HG02678 (cell line): Measurements from ENCODE around the gene SLC22A31.
"Not testable (repeated sequence)": the region's sequence is repeated elsewhere in the genome, so short reads cannot be mapped to it uniquely, and the experiment has no call there.

Experiments used
- ATAC-seq: cut with Tn5 transposase; IDR thresholded peaks from one replicate; pipeline ENCODE4 v1.9.1; 2021; ENCODE audit warnings: mild to moderate bottlenecking, moderate library complexity; ENCODE audit not compliant: unreplicated experiment

SLC22A31 gene

GRCh38 chr16:89167425-89167941 is 32.9 kb downstream of the SLC22A31 start:
- ATAC-seq, result no peak

- ATAC-seq, result no peak
Measured at GRCh38 chr16:89166696-89167424, 33.5 kb downstream of the SLC22A31 start.

DNA sequence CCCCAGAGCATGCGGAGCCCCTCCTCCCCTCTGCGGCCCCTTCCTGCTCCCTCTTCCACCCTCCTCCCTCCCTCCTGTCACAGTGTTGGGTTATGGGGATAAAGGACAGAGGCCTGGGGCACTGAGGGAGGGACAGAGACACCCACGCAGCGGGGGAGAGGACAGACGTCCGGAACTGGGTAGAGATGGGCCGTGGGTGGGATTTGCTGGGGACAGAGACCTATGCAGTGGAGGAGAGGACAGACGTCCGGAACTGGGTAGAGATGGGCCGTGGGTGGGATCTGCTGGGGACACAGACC is 34.7 kb downstream of the SLC22A31 start:
- ATAC-seq, result not testable (repeated sequence)

DNA sequence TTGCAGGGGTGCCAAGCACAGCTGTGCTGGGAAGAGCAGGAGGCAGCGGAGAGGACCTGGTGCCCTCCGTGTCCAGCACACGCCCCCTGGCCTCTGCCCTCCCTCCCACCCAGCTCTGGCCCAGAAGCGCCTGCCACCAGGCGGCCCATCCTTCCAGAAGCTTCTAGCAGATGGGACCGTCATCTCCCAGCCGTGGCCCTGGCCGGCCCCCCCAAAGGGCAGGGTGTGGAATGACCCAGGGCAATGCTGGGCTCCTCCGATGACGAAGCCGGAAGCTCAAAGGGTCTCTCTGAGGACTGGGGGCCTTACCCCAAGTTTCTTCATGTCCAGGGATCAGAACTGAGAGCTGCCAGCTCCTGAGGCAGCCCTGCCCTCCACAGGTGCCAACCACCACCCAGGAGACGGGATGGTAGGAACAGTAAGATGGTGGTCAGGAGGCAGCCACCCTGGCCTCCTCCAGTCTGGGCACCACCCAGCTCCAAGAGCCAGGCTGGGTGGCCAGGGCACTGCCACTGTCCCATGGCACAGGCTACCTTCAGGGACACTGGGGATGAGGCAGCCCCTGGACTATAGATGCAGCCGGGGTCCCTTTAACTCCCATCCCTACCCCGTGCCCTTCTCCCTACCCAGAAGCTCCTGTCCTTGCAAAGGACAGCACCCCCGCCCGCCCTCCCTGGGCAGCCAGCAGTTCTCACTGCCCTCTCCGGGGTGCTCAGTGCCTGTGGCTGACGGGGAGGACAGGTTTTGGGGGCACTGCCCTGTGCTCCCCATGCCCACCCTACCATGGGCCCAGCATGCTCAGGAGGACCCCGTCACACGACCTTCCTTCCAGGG is 35.3 kb downstream of the SLC22A31 start:
- ATAC-seq, result no peak

DNA sequence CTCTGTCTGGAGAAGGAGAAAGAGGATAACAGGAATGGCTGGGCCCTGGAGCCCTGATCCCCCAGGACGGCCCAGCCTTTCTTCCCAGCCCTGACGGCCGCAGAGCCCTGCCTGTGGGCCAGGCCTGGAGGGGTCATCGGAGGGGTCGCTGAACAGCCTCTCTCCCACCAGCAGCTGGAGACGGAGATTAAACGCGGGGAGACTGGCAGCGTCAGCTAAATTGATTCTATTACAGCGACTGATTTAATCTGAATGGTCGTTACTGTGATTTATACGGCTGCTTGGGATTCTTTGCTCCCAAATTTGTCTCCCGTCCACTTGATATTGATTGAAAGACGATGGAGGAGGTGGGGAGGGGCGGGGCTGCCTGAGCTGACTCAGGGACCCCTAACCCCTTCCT is 35.9 kb downstream of the SLC22A31 start:
- no peak for ATAC-seq

DNA sequence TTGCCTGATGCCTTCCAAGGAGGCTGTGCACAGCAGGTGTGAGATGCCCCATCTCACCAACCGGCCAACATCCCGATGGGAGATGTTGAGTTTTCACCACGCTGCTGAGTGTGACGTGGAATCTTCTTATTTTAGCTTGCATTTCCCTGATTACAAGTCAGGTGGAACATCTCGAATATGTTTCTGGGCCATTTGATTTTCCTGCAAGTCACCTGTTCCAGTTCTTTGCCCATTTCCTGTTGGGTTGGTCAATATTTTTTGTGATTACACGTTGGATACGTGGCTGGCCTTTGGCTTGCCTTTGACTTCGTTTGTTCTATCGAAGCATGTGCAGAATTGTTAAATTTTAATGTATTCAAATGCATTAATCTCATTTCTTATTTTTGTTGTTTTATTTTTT is 37.0 kb downstream of the SLC22A31 start:
- ATAC-seq, result no peak

GRCh38 chr16:89161763-89162713 is 38.3 kb downstream of the SLC22A31 start:
- no peak for ATAC-seq

- no peak for ATAC-seq
Measured at GRCh38 chr16:89160977-89161701, 39.2 kb downstream of the SLC22A31 start.

- no peak for ATAC-seq
Measured at GRCh38 chr16:89159850-89160354, 40.4 kb downstream of the SLC22A31 start.

DNA sequence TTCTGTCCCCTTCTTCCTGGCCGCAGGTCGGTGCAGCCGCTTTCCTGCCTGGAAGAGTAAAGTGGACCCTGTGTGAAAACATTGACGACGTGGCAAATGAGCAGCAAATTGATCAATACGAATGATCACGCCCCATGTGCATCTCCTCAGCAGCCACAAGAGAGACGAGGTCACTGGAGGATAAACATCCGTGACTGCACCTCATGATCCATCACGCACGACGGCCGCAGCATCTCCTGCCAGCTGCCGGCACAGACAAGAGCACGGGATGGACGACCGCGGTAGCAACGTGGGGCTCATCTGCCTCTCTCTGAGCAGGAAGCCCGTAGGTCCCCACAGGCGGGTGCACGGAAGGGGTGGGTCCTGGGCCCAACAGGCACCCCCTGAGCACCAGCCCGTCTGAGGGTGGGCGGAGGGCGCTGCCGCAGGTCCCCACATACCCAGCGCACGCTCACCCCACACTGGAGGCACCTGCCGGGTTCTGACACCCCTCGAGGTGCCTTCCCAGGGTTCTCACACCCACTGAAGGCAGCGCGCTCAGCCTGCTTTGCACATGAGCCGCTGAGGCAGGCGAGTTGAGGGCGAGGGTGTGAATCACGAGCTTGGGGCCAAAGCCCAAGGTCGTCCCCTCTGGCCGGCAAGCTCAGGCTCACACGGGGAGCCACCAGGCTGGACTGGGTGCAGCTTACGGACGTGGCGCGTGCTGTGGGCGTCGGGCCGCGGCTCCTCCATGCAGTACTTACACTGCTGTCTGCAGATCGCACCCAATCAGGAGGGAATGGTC is 41.1 kb downstream of the SLC22A31 start:
- no peak for ATAC-seq

- ATAC-seq, result no peak
Measured at GRCh38 chr16:89157778-89158177, 42.6 kb downstream of the SLC22A31 start.

- ATAC-seq, result no peak
Measured at GRCh38 chr16:89156740-89157645, 43.3 kb downstream of the SLC22A31 start.

- ATAC-seq, result no peak
Measured at GRCh38 chr16:89155851-89156739, 44.2 kb downstream of the SLC22A31 start.

- no peak for ATAC-seq
Measured at GRCh38 chr16:89155184-89155679, 45.1 kb downstream of the SLC22A31 start.

DNA sequence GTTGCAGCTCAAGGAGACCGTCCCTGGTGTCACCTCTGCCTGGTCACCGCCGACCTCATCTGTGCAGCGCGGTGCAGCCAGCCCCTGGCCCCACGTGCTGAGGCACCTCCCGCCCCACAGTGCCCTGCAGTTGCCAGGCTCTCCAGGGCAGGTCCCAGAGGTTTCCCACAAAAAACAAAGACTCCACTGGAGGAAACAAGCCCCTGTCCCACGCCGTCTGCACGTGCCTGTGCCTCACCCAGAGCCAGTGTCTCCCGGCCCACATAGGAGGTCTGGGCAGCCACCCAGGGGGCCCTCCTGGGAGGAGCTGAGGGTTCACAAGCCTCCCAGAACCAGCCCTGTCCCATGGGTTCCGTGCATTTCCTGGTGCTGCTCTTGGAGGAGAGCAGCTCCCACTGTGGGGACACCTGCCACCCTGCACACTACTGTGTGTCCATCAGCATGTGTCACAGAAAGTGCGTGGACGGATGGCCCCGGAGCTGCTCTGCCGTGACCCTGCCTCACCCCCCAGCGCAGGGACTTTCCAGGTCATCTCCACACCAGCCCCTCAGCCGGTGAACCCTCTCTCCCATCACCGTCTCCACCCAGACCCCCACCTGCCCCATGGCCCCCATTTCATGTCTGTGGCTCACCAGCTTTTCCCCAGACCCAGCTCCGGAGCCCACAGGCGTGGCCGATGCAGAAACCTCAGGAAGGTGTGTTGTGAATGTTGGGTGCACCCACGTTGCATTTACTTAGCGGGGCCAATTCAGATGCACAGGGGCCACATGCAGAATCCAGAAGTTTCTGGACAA is 45.8 kb downstream of the SLC22A31 start:
- no peak for ATAC-seq

GRCh38 chr16:89153848-89154271 is 46.5 kb downstream of the SLC22A31 start:
- no peak for ATAC-seq
